Measurements from ENCODE around the gene NFE2L3.

DNA sequence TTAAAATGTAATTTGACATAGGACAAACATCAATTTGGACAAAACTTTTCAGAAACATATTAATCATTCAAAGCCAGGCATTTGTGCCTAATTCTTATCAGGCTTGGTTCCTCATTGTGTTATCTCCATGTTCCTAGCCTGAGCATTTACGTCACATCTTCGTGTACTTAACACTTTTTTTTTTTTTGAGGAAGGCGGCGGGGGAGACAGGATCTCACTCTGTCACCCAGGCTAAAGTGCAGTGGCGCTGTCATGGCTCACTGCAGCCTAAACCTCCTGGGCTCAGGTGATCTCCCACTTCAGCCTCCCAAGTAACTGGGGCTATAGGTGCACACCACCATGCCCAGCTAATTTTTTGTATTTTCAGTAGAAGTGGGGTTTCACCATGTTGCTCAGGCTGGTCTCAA lies 28.8 kb downstream of the NFE2L3 start:
- TF ChIP-seq, protein P1, sequence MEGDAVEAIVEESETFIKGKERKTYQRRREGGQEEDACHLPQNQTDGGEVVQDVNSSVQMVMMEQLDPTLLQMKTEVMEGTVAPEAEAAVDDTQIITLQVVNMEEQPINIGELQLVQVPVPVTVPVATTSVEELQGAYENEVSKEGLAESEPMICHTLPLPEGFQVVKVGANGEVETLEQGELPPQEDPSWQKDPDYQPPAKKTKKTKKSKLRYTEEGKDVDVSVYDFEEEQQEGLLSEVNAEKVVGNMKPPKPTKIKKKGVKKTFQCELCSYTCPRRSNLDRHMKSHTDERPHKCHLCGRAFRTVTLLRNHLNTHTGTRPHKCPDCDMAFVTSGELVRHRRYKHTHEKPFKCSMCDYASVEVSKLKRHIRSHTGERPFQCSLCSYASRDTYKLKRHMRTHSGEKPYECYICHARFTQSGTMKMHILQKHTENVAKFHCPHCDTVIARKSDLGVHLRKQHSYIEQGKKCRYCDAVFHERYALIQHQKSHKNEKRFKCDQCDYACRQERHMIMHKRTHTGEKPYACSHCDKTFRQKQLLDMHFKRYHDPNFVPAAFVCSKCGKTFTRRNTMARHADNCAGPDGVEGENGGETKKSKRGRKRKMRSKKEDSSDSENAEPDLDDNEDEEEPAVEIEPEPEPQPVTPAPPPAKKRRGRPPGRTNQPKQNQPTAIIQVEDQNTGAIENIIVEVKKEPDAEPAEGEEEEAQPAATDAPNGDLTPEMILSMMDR (conservative IDR thresholded peaks at IDR 0.05 in 1 of 2, IDR thresholded peaks at IDR 0.05 in 1 of 2; ENCODE audit: extremely low read depth in 1 of 2, insufficient read depth in 1 of 2, low read depth in 1 of 2, low read length in 2 of 2), result no peak
- TF ChIP-seq EZH2 (IDR thresholded peaks at IDR 0.05; ENCODE audit: borderline replicate concordance, low read length), result no peak

Data from mammary epithelial cell (primary cell).